A549 (cell line): Measurements from ENCODE around the gene U2AF1L4. TPM values are rescaled to one million over a fixed set of nuclear protein-coding genes. Genes with fewer than 3 reads are reported as not detected.

Source experiments
- ATAC-seq, 2 experiments: fragments of 200-7000 bp in 1 of 2; fragments of >200 bp in 1 of 2; cut with Nextera tagmentation in 1 of 2; cut with Tn5 transposase in 1 of 2; 3 replicates each; pipeline versions ENCODE4 v1.8.0 to v1.9.1; 2018 to 2020; ENCODE audit warnings: mild to moderate bottlenecking in 1 of 2, moderate library complexity in 1 of 2
- CTCF ChIA-PET: fragments of 300-600 bp; sonication (Branson Sonifier 250); formaldehyde crosslinking; extraction: SDS; loops from one replicate; lab custom pipeline; 2021; ENCODE audit warnings: antibody characterized with exemption, inconsistent platforms; lab: Yijun Ruan, JAX
- POLR2A ChIA-PET: fragments of 350-600 bp; formaldehyde crosslinking; extraction: SDS; loops from one replicate; lab custom pipeline; 2021; ENCODE audit warnings: antibody characterized with exemption, inconsistent platforms; lab: Yijun Ruan, JAX
- DNase-seq, 2 experiments: peaks; one replicate each; pipeline versions ENCODE4 v3.0.0 to v3.0.0-alpha.2; 2011 to 2016; ENCODE audit warnings: low read depth in 1 of 2, low spot score in 1 of 2
- FAIRE-seq: peaks from 2 replicates; lab custom pipeline; 2011; peaks lifted over from hg19 to GRCh38; lab: Jason Lieb, UNC
- H3K27ac ChIP-seq, 2 experiments: fragments of >200 bp; sonication (Bioruptor Twin); formaldehyde crosslinking; 3 replicates each; pipeline ENCODE4 v1.5.1; 2016 to 2017
- H3K4me1 ChIP-seq: fragments of >200 bp; sonication (Bioruptor Twin); formaldehyde crosslinking; 3 replicates; pipeline ENCODE4 v1.6.1; 2016
- H3K4me2 ChIP-seq: fragments of >200 bp; sonication (Bioruptor Twin); formaldehyde crosslinking; 3 replicates; pipeline ENCODE4 v1.6.1; 2016
- H3K4me3 ChIP-seq: fragments of >200 bp; sonication (Bioruptor Twin); formaldehyde crosslinking; 3 replicates; pipeline ENCODE4 v1.5.1; 2016
- H3K9me3 ChIP-seq: fragments of >200 bp; sonication (Bioruptor Twin); formaldehyde crosslinking; 3 replicates; pipeline ENCODE4 v1.6.1; 2016
- CBX8 ChIP-seq: fragments of 200-600 bp; sonication (generic); IDR thresholded peaks from 2 replicates; pipeline ENCODE4 v1.6.1; 2016
- CEBPB ChIP-seq, 2 experiments: fragments of >200 bp in 1 of 2; sonication (Bioruptor Twin) in 1 of 2; formaldehyde crosslinking in 1 of 2; IDR thresholded peaks; 2 replicates each; pipeline ENCODE4 v1.6.1; 2012 to 2016
- CTCF ChIP-seq: fragments of >200 bp; sonication (Bioruptor Twin); formaldehyde crosslinking; IDR thresholded peaks from 3 replicates; pipeline ENCODE4 v1.5.1; 2016
- E2F6 ChIP-seq: IDR thresholded peaks from 2 replicates; pipeline ENCODE4 v1.6.1; 2012; ENCODE audit warnings: low read depth, borderline replicate concordance
- EHMT2 ChIP-seq: fragments of 200-600 bp; sonication (generic); IDR thresholded peaks from 2 replicates; pipeline ENCODE4 v1.6.1; 2016; ENCODE audit warnings: antibody characterized with exemption, low read depth, mild to moderate bottlenecking, moderate library complexity
- ESRRA ChIP-seq: fragments of 150-350 bp; IDR thresholded peaks from 2 replicates; pipeline ENCODE4 v1.6.1; 2014; ENCODE audit warnings: mild to moderate bottlenecking, low read length, borderline replicate concordance
- FOSB ChIP-seq: fragments of 250-450 bp; sonication (Bioruptor Pico); IDR thresholded peaks from 2 replicates; pipeline ENCODE4 v1.5.0; 2020; ENCODE audit warnings: mild to moderate bottlenecking, moderate library complexity
- FOSL2 ChIP-seq, 2 experiments: fragments of 450-650 bp in 1 of 2; fragments of >200 bp in 1 of 2; sonication (Bioruptor Twin) in 1 of 2; formaldehyde crosslinking; IDR thresholded peaks; 2 replicates each; pipeline versions ENCODE4 v1.5.0 to v1.6.1; 2016 to 2020; ENCODE audit warnings: mild to moderate bottlenecking in 1 of 2, moderate library complexity in 1 of 2
- FOXS1 ChIP-seq: fragments of 250-450 bp; sonication (Bioruptor Pico); IDR thresholded peaks from 2 replicates; pipeline ENCODE4 v1.5.0; 2020; ENCODE audit warnings: mild to moderate bottlenecking, moderate library complexity
- HES2 ChIP-seq: fragments of >200 bp; sonication (Bioruptor Twin); formaldehyde crosslinking; IDR thresholded peaks from 2 replicates; pipeline ENCODE4 v1.6.1; 2016
- JUN ChIP-seq, 2 experiments: fragments of >200 bp; sonication (Bioruptor Twin); formaldehyde crosslinking; IDR thresholded peaks; 2 replicates in 1 of 2; 3 replicates in 1 of 2; pipeline ENCODE4 v1.6.1; 2016 to 2017
- JUNB ChIP-seq: fragments of >200 bp; sonication (Bioruptor Twin); formaldehyde crosslinking; IDR thresholded peaks from 2 replicates; pipeline ENCODE4 v1.6.1; 2016
- MAFK ChIP-seq: fragments of 450-650 bp; IDR thresholded peaks from 2 replicates; pipeline ENCODE4 v1.6.1; 2014; ENCODE audit not compliant: partially characterized antibody
- MYC ChIP-seq: IDR thresholded peaks from 2 replicates; pipeline ENCODE4 v1.6.1; 2012; ENCODE audit warnings: mild to moderate bottlenecking, inconsistent platforms, low read length, improper control_type of control experiment, borderline replicate concordance
- NPAS2 ChIP-seq: fragments of 250-450 bp; sonication (Bioruptor Pico); IDR thresholded peaks from 2 replicates; pipeline ENCODE4 v1.8.0; 2022; ENCODE audit warnings: mild to moderate bottlenecking, moderate library complexity, borderline replicate concordance
- NR3C1 ChIP-seq: fragments of >200 bp; sonication (Bioruptor Twin); formaldehyde crosslinking; IDR thresholded peaks from 3 replicates; pipeline ENCODE4 v1.6.1; 2017
- RCOR1 ChIP-seq: fragments of 150-350 bp; IDR thresholded peaks from 2 replicates; pipeline ENCODE4 v1.6.1; 2014; ENCODE audit warnings: antibody characterized with exemption, low read length, low read depth
- RFX5 ChIP-seq: fragments of 450-650 bp; IDR thresholded peaks from 2 replicates; pipeline ENCODE4 v1.7.1; 2014; ENCODE audit warnings: antibody characterized with exemption, mild to moderate bottlenecking, moderate library complexity
- ZC3H11A ChIP-seq: fragments of 450-650 bp; IDR thresholded peaks from 2 replicates; pipeline ENCODE4 v1.6.1; 2014; ENCODE audit warnings: antibody characterized with exemption, mild to moderate bottlenecking
- WGBS: methylation state at CpG from one replicate; pipeline ENCODE4 v1.1.6; 2017; ENCODE audit errors: missing lambda C conversion rate; 5-methylcytosine and 5-hydroxymethylcytosine counted together
- polyA plus RNA-seq, 4 experiments: library from polyadenylated mRNA; depleted of rRNA in 3 of 4; stranded (reverse); fragments of >200 nt; fragmentation: RNase III in 1 of 4; extraction: RNeasy Plus Mini Kit Qiagen cat#74134 plus additional on column Dnase treatment in 1 of 4; gene quantifications; 2 replicates in 3 of 4; 3 replicates in 1 of 4; pipeline ENCODE4 v1.2.3, GENCODE V29; 2011 to 2017

Gene U2AF1L4
- polyA plus RNA-seq, 2 of the 4 experiments (the other 2 are of a cell fraction): 41.1 to 42.8 TPM

GRCh38 chr19:35780717-35781116, 35.5 kb upstream of the U2AF1L4 start:
- CTCF ChIA-PET: interaction anchor here (0.8 to 1.1 kb wide), 3 partner anchors 8 to 39 kb away, joined by 3 to 4 read pairs (median 3); no protein-coding TSS in a partner anchor
- TF ChIP-seq CEBPB (IDR thresholded peaks at IDR 0.05): no peak
- TF ChIP-seq MYC: no peak
- TF ChIP-seq FOSL2 (IDR thresholded peaks at IDR 0.05): no peak
- TF ChIP-seq FOSL2 (CRISPR knock-in tag; IDR thresholded peaks at IDR 0.05): no peak
- no peak for TF ChIP-seq ZC3H11A
- TF ChIP-seq, all 56 proteins: peak for 0

GRCh38 chr19:35780058-35780457, 34.8 kb upstream of the U2AF1L4 start:
- FAIRE-seq (no peak), DNase-seq (no peak), ATAC-seq (no peak)
- 90% methylated on average over 16 of the region's 16 CpGs for WGBS
- no peak for TF ChIP-seq ESRRA
- no peak for TF ChIP-seq FOXS1
- no peak for TF ChIP-seq JUNB
- TF ChIP-seq RCOR1: no peak
- no peak for TF ChIP-seq FOSB
- no peak for TF ChIP-seq NPAS2 (CRISPR knock-in tag)
- no peak for TF ChIP-seq JUN (IDR thresholded peaks at IDR 0.05)
- CTCF ChIA-PET: interaction anchor here (0.6 to 1.7 kb wide), 5 partner anchors 9 to 151 kb away, joined by 3 to 4 read pairs (median 3); no protein-coding TSS in a partner anchor
- Histone ChIP-seq H3K9me3 (no peaks in the 10 kb centered on the region), H3K4me3 (no peak overlapping the region), H3K27ac (no peak overlapping the region), H3K4me2 (no peak overlapping the region), H3K4me1 (peaks cover 9% of the 10 kb centered on the region)
- POLR2A ChIA-PET: interaction anchor here (0.9 kb wide), 1 partner anchor 32 kb away, joined by 4 read pairs; the partner anchor contains the start of gene LIN37

More at GRCh38 chr19:35780717-35781116, 35.5 kb upstream of the U2AF1L4 start:
- ATAC-seq (no peak), DNase-seq (no peak), FAIRE-seq (no peak)
- no peak overlapping the region for H3K4me2 ChIP-seq
- no peaks in the 10 kb centered on the region for H3K9me3 ChIP-seq
- H3K4me1 ChIP-seq: peaks cover 9% of the 10 kb centered on the region
- H3K27ac ChIP-seq: no peak overlapping the region
- 91% methylated on average over 18 of the region's 20 CpGs for WGBS
- H3K4me3 ChIP-seq: no peak overlapping the region
- POLR2A ChIA-PET: interaction anchor here (0.9 kb wide), 1 partner anchor 32 kb away, joined by 4 read pairs; the partner anchor contains the start of gene LIN37

GRCh38 chr19:35779033-35779432, 33.8 kb upstream of the U2AF1L4 start:
- 69% methylated on average over 8 of the region's 8 CpGs for WGBS
- ChIA-PET CTCF (interaction anchor here (1.3 to 3.3 kb wide), 3 partner anchors 9 to 152 kb away, joined by 3 to 23 read pairs (median 3); no protein-coding TSS in a partner anchor), POLR2A (no interaction called here)
- ATAC-seq: no peak
- DNase-seq: no peak
- H3K4me3 ChIP-seq: no peak overlapping the region
- no peak overlapping the region for H3K27ac ChIP-seq
- FAIRE-seq: no peak
- TF ChIP-seq CBX8 (no peak), NR3C1 (no peak), FOSB (no peak), MAFK (no peak), HES2 (no peak), RFX5 (no peak), E2F6 (no peak), EHMT2 (no peak), CTCF (no peak), RCOR1 (no peak)
- H3K4me1 ChIP-seq: peaks cover 18% of the 10 kb centered on the region
- H3K9me3 ChIP-seq: no peaks in the 10 kb centered on the region
- H3K4me2 ChIP-seq: no peak overlapping the region
